Thyroid gland (tissue), 4 donors: Measurements from ENCODE around the gene MINK1.

ENCODE experiments used
- CTCF ChIP-seq, 6 experiments: fragments of 200-600 bp in 3 of 6; fragments of 450-650 bp in 3 of 6; sonication (generic) in 3 of 6; IDR thresholded peaks; one replicate each; pipeline ENCODE4 v1.5.1; 2016 to 2019; ENCODE audit warnings: antibody characterized with exemption in 6 of 6, mild to moderate bottlenecking in 2 of 6, inconsistent platforms in 1 of 6, moderate library complexity in 1 of 6
- POLR2A ChIP-seq, 2 donors: fragments of 450-650 bp; IDR thresholded peaks; one replicate each; pipeline ENCODE4 v1.6.1; 2017; ENCODE audit warnings: antibody characterized with exemption in 2 of 2, mild to moderate bottlenecking in 2 of 2, moderate library complexity in 1 of 2

DNA sequence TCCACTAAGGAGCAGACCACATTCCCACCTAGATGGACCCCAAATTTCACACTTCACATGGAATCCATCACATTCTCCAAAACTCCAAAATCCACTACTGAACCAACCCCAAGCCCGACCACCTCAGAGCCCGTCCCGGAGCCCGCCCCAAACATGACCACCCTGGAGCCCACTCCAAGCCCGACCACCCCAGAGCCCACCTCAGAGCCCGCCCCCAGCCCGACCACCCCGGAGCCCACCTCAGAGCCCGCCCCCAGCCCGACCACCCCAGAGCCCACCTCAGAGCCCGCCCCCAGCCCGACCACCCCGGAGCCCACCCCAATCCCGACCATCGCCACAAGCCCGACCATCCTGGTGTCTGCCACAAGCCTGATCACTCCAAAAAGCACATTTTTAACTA is 100.5 kb downstream of the MINK1 start:
- TF ChIP-seq CTCF (IDR thresholded peaks at IDR 0.05) (no peak), POLR2A (IDR thresholded peaks at IDR 0.05) (no peak)
